WI38 (cell line): ENCODE results near the gene TMEM82.

Source experiments
- H3K4me3 ChIP-seq: 2 replicates; pipeline ENCODE4 v1.5.1; 2011; ENCODE audit warnings: low read depth, mild to moderate bottlenecking, control low read depth, low read length
- CTCF ChIP-seq: IDR thresholded peaks from 2 replicates; pipeline ENCODE4 v1.5.1; 2012; ENCODE audit warnings: low read depth, mild to moderate bottlenecking, control low read depth, low read length

Gene TMEM82

GRCh38 chr1:15757575-15758342 is 15.5 kb downstream of the TMEM82 start:
- H3K4me3 ChIP-seq, result peak overlapping the region; percentile 81

GRCh38 chr1:15758343-15758931 is 16.1 kb downstream of the TMEM82 start, which contains the start of gene FBLIM1:
Gene FBLIM1, plus strand, starts transcription at chr1:15758795. Its CDS starts 6,189 bp downstream, at chr1:15764984.
- peak within 1 kb of the TSS; percentile 81 for H3K4me3 ChIP-seq
- no peak for TF ChIP-seq CTCF

More at GRCh38 chr1:15757575-15758342, 15.5 kb downstream of the TMEM82 start:
- no peak for TF ChIP-seq CTCF

- no peak for TF ChIP-seq CTCF
- peak overlapping the region; percentile 81 for H3K4me3 ChIP-seq
These were observed 16.8 kb downstream of the TMEM82 start for GRCh38 chr1:15758953-15759661.

GRCh38 chr1:15760520-15761211 is 18.4 kb downstream of the TMEM82 start:
- peak overlapping the region; percentile 49 for H3K4me3 ChIP-seq
- no peak for TF ChIP-seq CTCF

- no peak for TF ChIP-seq CTCF
- peak overlapping the region; percentile 49 for H3K4me3 ChIP-seq
These were observed 19.2 kb downstream of the TMEM82 start for GRCh38 chr1:15761366-15762128.

GRCh38 chr1:15762546-15762945 is 20.2 kb downstream of the TMEM82 start:
- H3K4me3 ChIP-seq, result no peak overlapping the region
- no peak for TF ChIP-seq CTCF
